NB4 (cell line): ENCODE results near the gene ZNF514.

Source experiments
- DNase-seq: peaks from one replicate; pipeline ENCODE4 v3.0.0; 2010; ENCODE audit warnings: low read depth
- H3K4me3 ChIP-seq: one replicate; pipeline ENCODE4 v1.5.1; 2011; ENCODE audit warnings: mild to moderate bottlenecking, low read depth, low read length, moderate library complexity
- MYC ChIP-seq: IDR thresholded peaks from 2 replicates; pipeline ENCODE4 v1.6.1; 2011; ENCODE audit warnings: low read depth, low read length
- POLR2A ChIP-seq: IDR thresholded peaks from 2 replicates; pipeline ENCODE4 v1.6.1; 2011; ENCODE audit warnings: mild to moderate bottlenecking; ENCODE audit not compliant: insufficient read length; ENCODE audit errors: extremely low read depth
- TF ChIP-seq, protein P1 (sequence below): IDR thresholded peaks from 2 replicates; pipeline ENCODE4 v1.6.1; 2011; ENCODE audit warnings: low read depth, low read length
- TF ChIP-seq, protein P2 (sequence below): IDR thresholded peaks from one replicate; pipeline ENCODE4 v1.5.1; 2012; ENCODE audit warnings: low read depth, low read length

Gene ZNF514

DNA sequence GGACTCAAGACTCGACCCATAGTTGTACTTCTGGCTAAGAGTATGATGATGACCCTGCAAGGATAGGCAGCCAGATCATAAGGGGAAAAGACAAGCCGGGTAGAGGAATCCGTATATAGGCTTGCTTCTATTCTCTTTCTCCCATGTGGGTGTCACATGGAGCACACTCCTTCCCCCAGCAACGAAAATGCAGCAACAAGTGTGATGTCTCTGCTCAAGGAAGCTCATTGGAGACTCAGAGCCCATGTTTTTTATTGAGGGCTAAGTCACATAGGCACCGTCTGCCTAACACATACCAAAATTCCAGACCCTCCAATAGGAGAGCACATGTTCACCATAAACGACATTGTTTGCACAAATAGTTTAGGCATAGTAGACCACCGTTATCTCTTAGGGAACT lies 12.3 kb upstream of the ZNF514 start:
- no peak for DNase-seq
- H3K4me3 ChIP-seq, result no peak overlapping the region
- no peak for TF ChIP-seq MYC
- no peak for TF ChIP-seq POLR2A
- TF ChIP-seq, protein P1, sequence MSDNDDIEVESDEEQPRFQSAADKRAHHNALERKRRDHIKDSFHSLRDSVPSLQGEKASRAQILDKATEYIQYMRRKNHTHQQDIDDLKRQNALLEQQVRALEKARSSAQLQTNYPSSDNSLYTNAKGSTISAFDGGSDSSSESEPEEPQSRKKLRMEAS, result no peak
- TF ChIP-seq, protein P2, sequence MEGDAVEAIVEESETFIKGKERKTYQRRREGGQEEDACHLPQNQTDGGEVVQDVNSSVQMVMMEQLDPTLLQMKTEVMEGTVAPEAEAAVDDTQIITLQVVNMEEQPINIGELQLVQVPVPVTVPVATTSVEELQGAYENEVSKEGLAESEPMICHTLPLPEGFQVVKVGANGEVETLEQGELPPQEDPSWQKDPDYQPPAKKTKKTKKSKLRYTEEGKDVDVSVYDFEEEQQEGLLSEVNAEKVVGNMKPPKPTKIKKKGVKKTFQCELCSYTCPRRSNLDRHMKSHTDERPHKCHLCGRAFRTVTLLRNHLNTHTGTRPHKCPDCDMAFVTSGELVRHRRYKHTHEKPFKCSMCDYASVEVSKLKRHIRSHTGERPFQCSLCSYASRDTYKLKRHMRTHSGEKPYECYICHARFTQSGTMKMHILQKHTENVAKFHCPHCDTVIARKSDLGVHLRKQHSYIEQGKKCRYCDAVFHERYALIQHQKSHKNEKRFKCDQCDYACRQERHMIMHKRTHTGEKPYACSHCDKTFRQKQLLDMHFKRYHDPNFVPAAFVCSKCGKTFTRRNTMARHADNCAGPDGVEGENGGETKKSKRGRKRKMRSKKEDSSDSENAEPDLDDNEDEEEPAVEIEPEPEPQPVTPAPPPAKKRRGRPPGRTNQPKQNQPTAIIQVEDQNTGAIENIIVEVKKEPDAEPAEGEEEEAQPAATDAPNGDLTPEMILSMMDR, result no peak

DNA sequence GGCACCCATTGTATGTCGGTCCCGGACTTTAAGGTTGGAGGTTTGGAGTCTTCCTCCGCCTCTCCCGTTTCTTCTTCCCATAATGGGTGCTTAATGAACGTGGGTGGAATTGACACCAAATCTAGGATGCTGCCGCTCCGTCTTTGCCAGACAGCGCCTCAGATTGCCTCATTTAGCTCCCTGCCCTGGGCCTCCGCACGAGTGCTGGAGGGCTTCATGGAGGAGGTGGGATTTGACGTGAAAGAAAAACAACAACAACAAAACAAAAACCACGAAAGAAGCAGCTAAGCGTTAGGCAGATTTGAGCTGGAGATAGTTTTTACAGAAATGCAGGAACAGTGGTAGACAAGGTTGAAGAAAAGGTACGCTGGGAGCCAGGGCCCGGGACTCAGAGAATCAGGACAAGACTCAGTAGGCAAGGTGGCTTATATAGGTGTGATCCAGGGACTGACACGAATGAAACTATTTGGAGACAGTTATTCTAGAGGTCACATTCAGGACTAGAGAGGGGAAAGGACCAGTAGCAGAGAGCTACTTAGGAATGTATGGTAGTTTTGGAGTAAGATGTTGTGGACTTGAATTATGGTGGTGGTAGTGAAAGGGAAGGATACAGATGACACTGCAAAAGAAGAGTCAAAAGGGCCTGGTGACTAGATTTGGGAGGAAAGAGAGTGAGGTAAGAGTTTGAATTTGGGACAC lies 6.6 kb upstream of the ZNF514 start:
- H3K4me3 ChIP-seq, result peak overlapping the region; percentile 81
- no peak for TF ChIP-seq MYC
- no peak for TF ChIP-seq POLR2A
- TF ChIP-seq, protein P1, result no peak
- TF ChIP-seq, protein P2, result no peak
- DNase-seq, result no peak

DNA sequence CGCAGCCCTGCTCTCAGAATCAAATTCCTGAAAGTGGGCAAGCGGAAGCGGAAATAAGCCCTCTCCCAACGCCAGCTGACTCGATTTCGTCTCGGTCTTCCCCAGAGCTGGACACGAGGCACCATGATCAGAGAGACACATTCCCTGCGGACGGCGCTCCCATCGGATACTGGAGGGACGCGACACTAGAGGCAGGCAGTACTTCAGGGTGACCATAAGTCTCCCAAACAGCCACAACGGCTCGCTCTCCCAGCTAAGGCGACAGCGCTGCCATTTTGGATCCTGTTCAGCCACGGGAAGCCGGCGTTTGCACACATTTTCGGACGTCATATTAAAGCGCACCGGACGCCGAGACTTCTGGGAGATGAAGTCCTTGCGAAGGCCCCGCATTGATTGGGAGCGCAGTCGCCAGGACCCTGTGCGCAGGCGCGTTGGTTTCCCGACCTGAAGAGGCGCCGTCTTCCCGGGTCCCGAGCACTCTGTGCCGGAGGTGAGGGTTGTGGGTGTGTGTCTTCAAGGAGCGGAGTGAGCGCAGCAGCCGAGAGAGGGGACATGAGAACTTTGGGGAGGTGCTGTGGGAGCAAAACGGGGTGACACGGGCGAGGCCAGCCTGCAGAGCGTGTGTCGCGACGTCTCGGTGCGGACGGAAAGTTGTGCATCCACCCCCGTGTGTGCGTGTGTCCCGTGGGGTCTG lies 5.9 kb upstream of the ZNF514 start, which contains the start of gene ZNF2:
TSS of gene ZNF2 (plus strand) at position 439 of the 694 bp plus-strand sequence. CDS start 10,418 bp downstream, outside the sequence.
- DNase-seq, result peak; percentile 98
- TF ChIP-seq, protein P1, result peak; percentile 54
- TF ChIP-seq MYC (peak; percentile 80), POLR2A (peak; percentile 85)
- TF ChIP-seq, protein P2, result no peak
- H3K4me3 ChIP-seq, result peak within 1 kb of the TSS; percentile 81

DNA sequence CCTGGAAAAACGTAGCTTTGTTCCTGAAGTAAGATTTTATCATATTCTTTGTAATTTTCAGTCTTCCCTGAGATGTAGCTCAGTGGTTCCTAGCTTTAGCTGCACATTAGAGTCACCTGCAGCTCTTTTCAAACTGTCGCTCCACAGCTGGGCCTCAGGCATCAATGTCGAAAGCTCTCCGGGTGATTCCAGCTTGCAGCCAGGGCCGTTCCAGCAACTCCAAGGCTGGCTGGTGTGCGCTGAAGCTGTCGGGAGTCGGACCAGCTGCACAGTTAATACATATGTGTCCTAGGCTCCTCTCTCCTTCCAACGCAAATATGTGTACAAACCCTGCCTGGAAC lies 5.4 kb upstream of the ZNF514 start:
- TF ChIP-seq, protein P1, result no peak
- TF ChIP-seq POLR2A (no peak), MYC (no peak)
- TF ChIP-seq, protein P2, result no peak
- H3K4me3 ChIP-seq, result peak overlapping the region; percentile 81
- DNase-seq, result no peak

DNA sequence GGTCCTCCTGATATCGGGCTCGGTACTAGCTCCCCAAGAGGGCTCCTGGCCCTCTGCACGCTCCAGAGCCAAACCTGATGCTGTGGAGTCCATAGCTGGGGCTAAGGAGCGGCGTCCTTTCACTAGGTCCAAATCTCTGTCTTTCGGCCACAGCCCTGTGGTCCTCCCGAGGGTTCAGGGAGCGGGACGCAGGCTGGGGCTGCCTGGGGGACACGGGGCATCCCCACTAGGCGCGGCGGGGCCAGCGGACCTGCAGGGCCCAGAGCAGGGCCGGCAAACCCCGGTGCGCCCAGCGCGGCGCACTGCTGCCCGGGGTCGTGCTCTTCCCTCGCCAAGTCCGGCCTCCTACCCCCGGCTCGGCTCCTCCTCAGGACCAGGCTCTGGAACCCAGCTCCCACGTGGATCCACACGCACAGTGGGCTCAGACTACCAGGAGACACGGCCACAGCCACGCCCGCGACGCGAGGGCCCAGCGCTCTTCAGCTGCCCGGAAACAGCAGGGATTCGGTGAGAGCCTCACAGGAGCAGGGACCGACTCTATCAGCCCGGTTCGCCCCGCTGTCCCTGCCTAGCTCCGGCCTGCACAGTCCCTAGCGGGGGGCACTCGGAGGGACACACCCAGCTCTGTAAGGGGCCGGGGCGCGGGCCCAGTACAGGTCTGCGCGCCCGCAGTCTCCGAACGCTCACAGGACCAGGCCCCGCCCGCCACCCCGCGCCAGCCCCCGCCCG lies 593 bp downstream of the ZNF514 start:
- H3K4me3 ChIP-seq, result peak overlapping the region; percentile 63
- peak; percentile 62 for DNase-seq
- TF ChIP-seq POLR2A (no peak), MYC (no peak)
- TF ChIP-seq, protein P2, result no peak
- TF ChIP-seq, protein P1, result no peak
